ENCODE data around the gene PXN.

- TF ChIP-seq PBX3 (IDR thresholded peaks at IDR 0.05) (no peak), JUN (IDR thresholded peaks at IDR 0.05) (no peak), ZSCAN20 (CRISPR knock-in tag; IDR thresholded peaks at IDR 0.05) (no peak), JUNB (IDR thresholded peaks at IDR 0.05) (no peak), CTCF (IDR thresholded peaks at IDR 0.05) (no peak)
These were observed 1.2 kb downstream of the PXN start for GRCh38 chr12:120264086-120264903.

Data from A549 (cell line).